Naive thymus-derived CD4-positive, alpha-beta T cell (primary cell): ENCODE measurements around the gene IGF2R. TPM values are rescaled to one million over a fixed set of nuclear protein-coding genes. Genes with fewer than 3 reads are reported as not detected.
A peak's percentile ranks its signal among the peaks of the same experiment; 100 is the strongest.

ENCODE experiments used
- ATAC-seq: fragments of 150-1000 bp; cut with Tn5 transposase; 2 replicates; pipeline ENCODE4 v1.10.0; 2021; ENCODE audit warnings: mild to moderate bottlenecking, moderate library complexity
- CTCF ChIA-PET: fragments of 350-600 bp; sonication (Branson Sonifier 250); formaldehyde crosslinking; loops from one replicate; lab custom pipeline; 2021; ENCODE audit warnings: antibody characterized with exemption; lab: Charles Lee
- POLR2A ChIA-PET: fragments of 350-600 bp; sonication (Branson Sonifier 250); formaldehyde crosslinking; loops from one replicate; lab custom pipeline; 2021; ENCODE audit warnings: antibody characterized with exemption, inconsistent platforms; lab: Charles Lee
- DNase-seq, 9 donors: peaks; one replicate each; pipeline versions ENCODE4 v3.0.0 to v3.0.0-alpha.2; 2020 to 2022; ENCODE audit warnings: mixed read lengths in 1 of 9
- H3K27ac ChIP-seq: one replicate; pipeline ENCODE4 v1.7.0; 2013; ENCODE audit warnings: mild to moderate bottlenecking, low read depth, low read length, moderate library complexity
- H3K27me3 ChIP-seq, 2 donors: one replicate each; pipeline ENCODE4 v1.7.0; 2013; ENCODE audit warnings: low read length in 2 of 2, mild to moderate bottlenecking in 2 of 2, moderate library complexity in 2 of 2; ENCODE audit not compliant: control insufficient read depth in 2 of 2, insufficient read depth in 2 of 2
- H3K36me3 ChIP-seq, 3 experiments: 1 replicate in 2 of 3; 2 replicates in 1 of 3; pipeline ENCODE4 v1.7.0; 2013; ENCODE audit warnings: low read length in 3 of 3, mild to moderate bottlenecking in 3 of 3, moderate library complexity in 1 of 3; ENCODE audit not compliant: insufficient read depth in 3 of 3, control insufficient read depth in 2 of 3
- H3K4me1 ChIP-seq, 2 donors: one replicate each; pipeline ENCODE4 v1.7.0; 2013; ENCODE audit warnings: low read length in 2 of 2, mild to moderate bottlenecking in 2 of 2, moderate library complexity in 1 of 2; ENCODE audit not compliant: control insufficient read depth in 2 of 2, insufficient read depth in 2 of 2
- H3K4me3 ChIP-seq: 2 replicates; pipeline ENCODE4 v1.7.0; 2013; ENCODE audit warnings: mild to moderate bottlenecking, low read length
- H3K9me3 ChIP-seq, 3 experiments: 1 replicate in 2 of 3; 2 replicates in 1 of 3; pipeline ENCODE4 v1.7.0; 2013; ENCODE audit warnings: low read length in 3 of 3; ENCODE audit not compliant: control insufficient read depth in 2 of 3
- H3K27ac Mint-ChIP-seq, 9 donors: one replicate each; pipeline ENCODE4 v1.8.0; 2020 to 2022; ENCODE audit warnings: mixed read lengths in 9 of 9, mild to moderate bottlenecking in 8 of 9, moderate library complexity in 5 of 9, inconsistent platforms in 2 of 9
- H3K27me3 Mint-ChIP-seq, 5 donors: one replicate each; pipeline ENCODE4 v1.8.0; 2021 to 2022; ENCODE audit warnings: mixed read lengths in 5 of 5, mild to moderate bottlenecking in 1 of 5
- H3K36me3 Mint-ChIP-seq, 5 donors: one replicate each; pipeline ENCODE4 v1.8.0; 2020 to 2022; ENCODE audit warnings: mixed read lengths in 5 of 5, mild to moderate bottlenecking in 3 of 5, inconsistent platforms in 1 of 5
- H3K4me1 Mint-ChIP-seq, 7 donors: one replicate each; pipeline ENCODE4 v1.8.0; 2020 to 2022; ENCODE audit warnings: mixed read lengths in 7 of 7, mild to moderate bottlenecking in 3 of 7, inconsistent platforms in 1 of 7
- H3K4me3 Mint-ChIP-seq, 10 donors: one replicate each; pipeline ENCODE4 v1.8.0; 2020 to 2022; ENCODE audit warnings: mild to moderate bottlenecking in 10 of 10, mixed read lengths in 10 of 10, moderate library complexity in 6 of 10, inconsistent platforms in 2 of 10
- H3K9me3 Mint-ChIP-seq, 11 donors: one replicate each; pipeline ENCODE4 v1.8.0; 2020 to 2022; ENCODE audit warnings: mixed read lengths in 11 of 11, mild to moderate bottlenecking in 4 of 11, inconsistent platforms in 1 of 11, moderate library complexity in 1 of 11
- intact Hi-C, 2 donors: fragments of 100-400 bp; cut with micrococcal nuclease; formaldehyde crosslinking; loops; one replicate each; pipeline ENCODE4 v1.15.1; 2023
- polyA plus RNA-seq, 2 donors: library from polyadenylated mRNA; unstranded; fragments of 300-500 nt; fragmentation: Illumina TruSeq; gene quantifications; one replicate each; pipeline ENCODE4 v1.2.3, GENCODE V29; 2021
- total RNA-seq, 6 experiments: library from RNA in 5 of 6; stranded (reverse) in 5 of 6; gene quantifications; 1 replicate in 5 of 6; 2 replicates in 1 of 6; pipeline ENCODE4 v1.2.3 and lab custom pipeline; 2021 to 2026

Gene IGF2R
- total and polyA plus RNA-seq, 7 experiments from 2014 or later = 8.7 to 79.2 (median 70.4) TPM

DNA sequence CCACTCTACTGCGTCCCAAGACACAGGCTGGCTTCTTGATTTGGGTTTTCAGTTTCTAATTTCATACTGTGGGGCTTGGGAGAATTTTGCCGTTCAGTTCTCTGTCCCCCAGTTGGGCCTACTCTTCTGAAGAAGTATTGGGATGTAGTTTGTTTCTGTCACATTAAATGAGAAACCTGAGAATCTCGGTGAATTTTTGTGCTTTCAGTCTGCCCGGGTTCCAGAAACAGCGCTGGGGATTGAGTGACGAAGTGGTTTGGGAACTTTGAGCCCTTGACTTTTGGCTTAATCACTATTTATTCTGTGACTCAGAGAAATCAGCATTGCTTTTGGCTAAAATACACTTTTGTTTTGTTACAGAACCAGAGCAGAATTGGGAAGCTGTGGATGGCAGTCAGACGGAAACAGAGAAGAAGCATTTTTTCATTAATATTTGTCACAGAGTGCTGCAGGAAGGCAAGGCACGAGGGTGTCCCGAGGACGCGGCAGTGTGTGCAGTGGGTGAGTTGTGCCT, 74.0 kb downstream of the IGF2R start:
- ATAC-seq = no peak
- DNase-seq = no peak
- Mint-ChIP-seq H3K27me3 (no peaks in the 10 kb centered on the region), H3K4me3 (peak overlapping the region in 1 of 10 donors; percentile 19), H3K9me3 (no peaks in the 10 kb centered on the region), H3K4me1 (peaks cover 5 to 27% (median 23%) of the 10 kb centered on the region in 7 donors), H3K27ac (no peak overlapping the region), H3K36me3 (peaks cover 18 to 84% (median 47%) of the 10 kb centered on the region in 5 donors)
- Histone ChIP-seq H3K27ac (no peak overlapping the region), H3K4me1 (peaks cover 0 to 7% of the 10 kb centered on the region in 2 donors), H3K9me3 (no peaks in the 10 kb centered on the region), H3K36me3 (peaks cover 7 to 78% (median 37%) of the 10 kb centered on the region in 3 experiments), H3K4me3 (no peak overlapping the region), H3K27me3 (no peaks in the 10 kb centered on the region)
- ChIA-PET CTCF (no interaction called here), POLR2A (no interaction called here)
- intact Hi-C loops = loop anchor here in 1 of 2 donors (10.0 kb wide), 1 partner anchor 178 kb away; no protein-coding TSS in a partner anchor

- H3K4me1 ChIP-seq = peaks cover 0 to 5% of the 10 kb centered on the region in 2 donors
- intact Hi-C loops = loop anchor here in 1 of 2 donors (10.0 kb wide), 1 partner anchor 179 kb away; no protein-coding TSS in a partner anchor
- POLR2A ChIA-PET = no interaction called here
- H3K4me3 ChIP-seq = no peak overlapping the region
- H3K27me3 ChIP-seq = no peaks in the 10 kb centered on the region
- no peak overlapping the region for H3K27ac ChIP-seq
- Mint-ChIP-seq H3K27me3 (no peaks in the 10 kb centered on the region), H3K4me1 (peaks cover 5 to 18% (median 14%) of the 10 kb centered on the region in 7 donors), H3K27ac (no peak overlapping the region), H3K4me3 (no peak overlapping the region), H3K36me3 (peaks cover 18 to 86% (median 53%) of the 10 kb centered on the region in 5 donors), H3K9me3 (no peaks in the 10 kb centered on the region)
- H3K36me3 ChIP-seq = peaks cover 7 to 88% (median 37%) of the 10 kb centered on the region in 3 experiments
- no peak for DNase-seq
- H3K9me3 ChIP-seq = no peaks in the 10 kb centered on the region
- no peak for ATAC-seq
- CTCF ChIA-PET = no interaction called here
Observed at GRCh38 chr6:160043784-160044183, 74.9 kb downstream of the IGF2R start.

GRCh38 chr6:160044687-160045086, 75.8 kb downstream of the IGF2R start:
- H3K4me1 Mint-ChIP-seq = peaks cover 3 to 15% (median 7%) of the 10 kb centered on the region in 7 donors
- intact Hi-C loops = loop anchor here in 1 of 2 donors (10.0 kb wide), 1 partner anchor 180 kb away; no protein-coding TSS in a partner anchor
- no peaks in the 10 kb centered on the region for H3K27me3 Mint-ChIP-seq
- H3K4me1 ChIP-seq = no peaks in the 10 kb centered on the region
- ATAC-seq (no peak), DNase-seq (no peak)
- H3K4me3 Mint-ChIP-seq = no peak overlapping the region
- H3K36me3 ChIP-seq = peaks cover 7 to 97% (median 37%) of the 10 kb centered on the region in 3 experiments
- CTCF ChIA-PET = no interaction called here
- H3K27ac Mint-ChIP-seq = no peak overlapping the region
- no peak overlapping the region for H3K27ac ChIP-seq
- H3K36me3 Mint-ChIP-seq = peaks cover 22 to 88% (median 55%) of the 10 kb centered on the region in 5 donors
- no peaks in the 10 kb centered on the region for H3K27me3 ChIP-seq
- H3K4me3 ChIP-seq = no peak overlapping the region
- H3K9me3 Mint-ChIP-seq = no peaks in the 10 kb centered on the region
- POLR2A ChIA-PET = interaction anchor here (0.8 kb wide), 1 partner anchor 377 kb away, joined by 3 read pairs; no protein-coding TSS in a partner anchor
- H3K9me3 ChIP-seq = no peaks in the 10 kb centered on the region

GRCh38 chr6:160048471-160048870, 79.6 kb downstream of the IGF2R start:
- H3K27me3 ChIP-seq = no peaks in the 10 kb centered on the region
- ChIA-PET POLR2A (interaction anchor here (1.0 kb wide), 1 partner anchor 26 kb away, joined by 3 read pairs; no protein-coding TSS in a partner anchor), CTCF (no interaction called here)
- Mint-ChIP-seq H3K4me1 (peaks cover 12 to 24% (median 14%) of the 10 kb centered on the region in 7 donors), H3K27ac (no peak overlapping the region), H3K4me3 (no peak overlapping the region), H3K36me3 (peaks cover 39 to 87% (median 46%) of the 10 kb centered on the region in 5 donors), H3K9me3 (no peaks in the 10 kb centered on the region), H3K27me3 (no peaks in the 10 kb centered on the region)
- H3K4me3 ChIP-seq = no peak overlapping the region
- intact Hi-C loops = loop anchor here in 1 of 2 donors (10.0 kb wide), 1 partner anchor 184 kb away; no protein-coding TSS in a partner anchor
- no peak for DNase-seq
- H3K36me3 ChIP-seq = peaks cover 5 to 84% (median 41%) of the 10 kb centered on the region in 3 experiments
- no peak for ATAC-seq
- H3K27ac ChIP-seq = no peak overlapping the region
- H3K9me3 ChIP-seq = no peaks in the 10 kb centered on the region
- H3K4me1 ChIP-seq = peaks cover 0 to 3% of the 10 kb centered on the region in 2 donors

DNA sequence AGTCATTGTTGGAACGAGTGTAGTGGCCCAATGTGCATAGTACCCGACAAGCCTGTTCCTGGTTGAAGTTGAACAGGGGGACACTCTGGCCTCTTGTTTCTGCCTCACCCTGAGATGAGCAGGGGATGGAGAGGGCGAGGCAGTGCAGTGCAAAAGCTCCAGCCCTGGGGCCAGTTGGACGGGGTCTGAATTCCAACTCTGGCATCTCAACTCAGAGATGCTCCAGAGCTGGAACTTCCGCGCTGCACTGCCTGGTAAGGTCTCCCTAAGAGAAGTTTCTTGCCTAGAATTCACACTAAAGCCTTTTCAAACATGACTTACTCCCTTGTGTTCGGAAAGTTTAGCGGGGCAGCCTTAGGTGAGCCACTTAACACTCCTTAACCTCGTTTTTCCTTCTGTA, 80.5 kb downstream of the IGF2R start:
- Histone ChIP-seq H3K9me3 (no peaks in the 10 kb centered on the region), H3K27ac (no peak overlapping the region), H3K27me3 (no peaks in the 10 kb centered on the region), H3K4me3 (no peak overlapping the region), H3K36me3 (peaks cover 11 to 81% (median 48%) of the 10 kb centered on the region in 3 experiments), H3K4me1 (peaks cover 0 to 3% of the 10 kb centered on the region in 2 donors)
- Mint-ChIP-seq H3K27ac (no peak overlapping the region), H3K4me3 (no peak overlapping the region), H3K36me3 (peaks cover 36 to 86% (median 46%) of the 10 kb centered on the region in 5 donors), H3K9me3 (no peaks in the 10 kb centered on the region), H3K27me3 (no peaks in the 10 kb centered on the region), H3K4me1 (peaks cover 12 to 24% (median 14%) of the 10 kb centered on the region in 7 donors)
- DNase-seq (no peak), ATAC-seq (no peak)
- ChIA-PET CTCF (no interaction called here), POLR2A (interaction anchor here (1.0 kb wide), 1 partner anchor 27 kb away, joined by 3 read pairs; no protein-coding TSS in a partner anchor)
- intact Hi-C loops = loop anchor here in 1 of 2 donors (10.0 kb wide), 1 partner anchor 185 kb away; no protein-coding TSS in a partner anchor

- no peak for DNase-seq
- H3K27ac ChIP-seq = no peak overlapping the region
- POLR2A ChIA-PET = no interaction called here
- no peaks in the 10 kb centered on the region for H3K9me3 Mint-ChIP-seq
- no peak overlapping the region for H3K4me3 ChIP-seq
- H3K27ac Mint-ChIP-seq = peak overlapping the region in 1 of 9 donors; percentile 3
- peaks cover 16 to 82% (median 42%) of the 10 kb centered on the region in 3 experiments for H3K36me3 ChIP-seq
- peaks cover 34 to 85% (median 46%) of the 10 kb centered on the region in 5 donors for H3K36me3 Mint-ChIP-seq
- CTCF ChIA-PET = no interaction called here
- H3K4me1 ChIP-seq = peaks cover 0 to 3% of the 10 kb centered on the region in 2 donors
- H3K9me3 ChIP-seq = no peaks in the 10 kb centered on the region
- no peaks in the 10 kb centered on the region for H3K27me3 ChIP-seq
- intact Hi-C loops = no loop called here
- no peak overlapping the region for H3K4me3 Mint-ChIP-seq
- H3K27me3 Mint-ChIP-seq = no peaks in the 10 kb centered on the region
- no peak for ATAC-seq
- peaks cover 12 to 24% (median 14%) of the 10 kb centered on the region in 7 donors for H3K4me1 Mint-ChIP-seq
Observed at GRCh38 chr6:160050022-160050421, 81.1 kb downstream of the IGF2R start.
